ENCODE data around the gene GPR137C.

GPR137C gene

DNA sequence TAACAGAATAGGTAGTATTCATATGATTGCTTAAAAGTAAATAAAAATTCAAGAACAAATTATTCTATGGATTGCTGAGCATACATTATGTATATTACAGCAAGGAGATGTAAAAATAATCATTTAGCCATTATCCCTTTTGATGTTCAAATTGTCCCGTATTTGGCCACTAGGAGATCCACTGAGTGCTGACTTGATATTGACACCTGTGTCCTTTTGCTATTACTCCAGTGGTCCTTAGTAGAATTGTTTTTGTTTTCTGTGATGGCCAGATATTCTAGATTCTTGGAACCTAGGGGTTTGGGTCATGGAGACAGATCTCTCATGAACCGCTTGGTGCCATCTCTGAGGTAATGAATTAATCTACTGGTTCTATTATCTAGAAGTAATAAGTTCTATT, 126.0 kb downstream of the GPR137C start:
- no peak for DNase-seq (ENCODE audit: low read depth)

DNA sequence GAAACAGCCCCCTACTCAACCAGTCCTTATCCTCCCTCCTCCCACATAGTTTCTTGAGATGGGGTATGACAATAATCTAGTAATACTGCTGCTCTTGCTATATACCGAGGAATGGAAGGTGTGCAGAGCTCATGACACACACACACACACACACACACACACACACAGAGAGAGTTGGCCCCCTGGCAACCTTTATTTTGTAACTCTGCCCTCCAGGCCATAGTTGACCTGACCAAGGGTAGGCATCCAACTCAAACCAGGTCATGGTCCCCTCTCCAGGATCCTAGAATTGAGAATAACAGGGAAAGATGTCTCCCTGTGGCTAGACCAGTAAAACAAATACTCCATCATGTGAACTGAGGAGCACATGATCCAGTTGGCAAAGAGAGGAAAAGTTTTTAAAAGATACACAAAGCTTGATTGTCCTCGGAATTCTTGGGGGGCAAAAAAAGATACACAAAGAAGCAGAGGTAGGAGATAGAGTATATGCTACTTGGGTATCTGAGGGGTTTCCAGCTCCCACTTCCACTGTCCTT, 131.4 kb downstream of the GPR137C start:
- no peak for DNase-seq (ENCODE audit: low read depth)

DNA sequence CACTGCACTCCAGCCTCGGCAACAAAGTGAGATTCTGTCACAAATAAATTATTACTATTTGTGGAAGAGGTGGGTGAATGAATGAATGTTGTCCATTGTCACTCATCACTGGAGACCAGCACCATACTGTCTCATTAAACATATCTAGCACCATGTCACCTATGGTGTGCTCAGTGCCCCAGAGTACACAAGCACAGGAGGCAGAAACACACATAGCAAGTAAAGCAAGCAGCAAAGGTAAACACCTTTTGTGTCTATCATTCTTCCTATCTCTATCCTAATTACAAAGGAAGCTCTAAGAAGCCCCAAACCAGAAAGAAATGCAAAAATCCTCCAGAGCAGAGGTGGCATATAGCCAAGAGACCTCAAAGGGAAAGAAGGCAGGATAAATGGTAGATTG, 133.5 kb downstream of the GPR137C start:
- no peak for DNase-seq (ENCODE audit: low read depth)

Data from GM04504 (cell line).